ENCODE results near the gene FHIP1A. TPM values are rescaled to one million over a fixed set of nuclear protein-coding genes. Genes with fewer than 3 reads are reported as not detected.

FHIP1A gene
- total RNA-seq (2011; cell fraction: chromatin; rRNA removed; ENCODE audit: low replicate concordance), result 0.76 and 0.79 TPM in 2 replicates
- 0.13 and 0.33 TPM in 2 replicates for total RNA-seq (2011; cell fraction: nucleolus; rRNA removed)
- total RNA-seq (2011; cell fraction: nucleoplasm; rRNA removed), result 0.15 TPM in 2 replicates
- 0.95 TPM in 1 of 2 replicates, not detected in the other for total RNA-seq (2014; rRNA removed)
- total RNA-seq (2014; rRNA removed; fragmentation: Illumina TruSeq; extraction: Trizol), result 0.04 TPM in 1 of 2 replicates, not detected in the other
- not detected in 2 replicates for total RNA-seq (2015; rRNA removed; fragmentation: Illumina TruSeq; extraction: Trizol)
- total RNA-seq (2021), result 0.04 TPM in 2 replicates
- polyA plus RNA-seq (2011; rRNA removed), result 0.03 TPM in 2 replicates
- polyA plus RNA-seq (2011; cell fraction: cytosol; rRNA removed), result 0.01 TPM in 1 of 2 replicates, not detected in the other
- polyA plus RNA-seq (2011; cell fraction: nucleus; rRNA removed), result 0.10 and 0.20 TPM in 2 replicates
- polyA plus RNA-seq (2012), result 0.08 TPM in 1 of 2 replicates, not detected in the other
- not detected in 2 replicates for polyA plus RNA-seq (2014; fragmentation: Illumina TruSeq; extraction: Trizol)
- polyA plus RNA-seq (2014; fragmentation: Nextera tagmentation; extraction: Ambion mirVana), result not detected
- polyA plus RNA-seq (2014; rRNA removed), result 0.01 TPM in 1 of 2 replicates, not detected in the other
- polyA minus RNA-seq (2011; rRNA and poly(A)+ RNA removed), result 0.06 TPM in 1 of 2 replicates, not detected in the other
- not detected in 2 replicates for polyA minus RNA-seq (2011; cell fraction: cytosol; rRNA and poly(A)+ RNA removed)
- 0.81 and 1.6 TPM in 2 replicates for polyA minus RNA-seq (2011; cell fraction: nucleus; rRNA and poly(A)+ RNA removed)
- Bru-seq, nascent RNA, result percentile 17 among the genes with signal in this experiment
- percentile 14 among the genes with signal in this experiment for BruChase-seq, experiment 1, labeled RNA remaining after a 2-hour chase
- percentile 13 among the genes with signal in this experiment for BruChase-seq, experiment 2, labeled RNA remaining after a 6-hour chase
- long read RNA-seq, experiment 1, partial matches to known transcripts, result 0 of 1 reads
- long read RNA-seq, experiment 1, other reads (novel, unspliced or antisense), result 1 of 1 reads
- long read RNA-seq, experiment 2, result 0 reads
- long read RNA-seq, experiment 3, result 0 reads

GRCh38 chr4:151408630-151409469 is at the start of gene FHIP1A:
Gene FHIP1A (plus strand): TSS chr4:151409176. CDS start chr4:151566260, 157,084 bp downstream.
- H3K9me1 ChIP-seq (ENCODE audit: control insufficient read depth, insufficient read depth, low read length), result no peaks in the 10 kb centered on the region
- peaks cover 4 to 18% of the 10 kb centered on the region in 2 experiments; a peak in 3 of 5 replicates for H3K4me1 ChIP-seq (replicated peaks in 1 of 2; ENCODE audit: control insufficient read depth in 2 of 2, insufficient read depth in 2 of 2, low read length in 2 of 2)
- no TSS peak for BruUV-seq (replicated peaks)
- peak within 1 kb of the TSS; percentile 98 for H2AFZ ChIP-seq (ENCODE audit: low read depth, low read length)
- no peaks in the 10 kb centered on the region for H3K9me3 ChIP-seq (replicated peaks; ENCODE audit: control insufficient read depth, insufficient read depth, low read depth, low read length)
- H3K4me3 ChIP-seq, result peak within 1 kb of the TSS; percentile 39
- H3K9ac ChIP-seq (ENCODE audit: insufficient read depth in 1 of 2, low read depth in 2 of 2, low read length in 2 of 2), result peak within 1 kb of the TSS; percentile 55 to 94
- no peaks in the 10 kb centered on the region for H4K20me1 ChIP-seq (replicated peaks; ENCODE audit: control insufficient read depth, insufficient read depth, low read length)
- under 1% methylated on average over 41 of the region's 84 CpGs for WGBS (ENCODE audit: insufficient coverage, low coverage, missing lambda C conversion rate)
- ATAC-seq (peak; percentile 99), FAIRE-seq (peak; percentile 48), DNase-seq (ENCODE audit: extremely low read depth in 1 of 4, low spot score in 3 of 4) (peak; percentile 90 to 94 (median 92))
- no peaks in the 10 kb centered on the region for H3K79me2 ChIP-seq (ENCODE audit: control insufficient read depth, insufficient read depth, low read length)
- no peaks in the 10 kb centered on the region for H3K36me3 ChIP-seq (ENCODE audit: control insufficient read depth, insufficient read depth, low read length)
- peaks cover 5 to 33% of the 10 kb centered on the region in 2 experiments; a peak in 3 of 5 replicates for H3K27me3 ChIP-seq (ENCODE audit: control insufficient read depth in 2 of 2, insufficient read depth in 2 of 2, low read length in 2 of 2)
- in situ Hi-C loops (cut with MboI) (no loop called here), intact Hi-C loops (cut with micrococcal nuclease) (no loop called here)
- no peak within 1 kb of the TSS; the same call in 2 of the 3 replicates for H3K27ac ChIP-seq (ENCODE audit: extremely low read depth, low read depth, low read length)
- ChIA-PET CTCF (ENCODE audit: low intra/inter-chr PET ratio) (no interaction called here), POLR2A (no interaction called here)
- peak within 1 kb of the TSS; percentile 91 for H3K4me2 ChIP-seq (ENCODE audit: insufficient read depth, low read length)
- no peak for TF ChIP-seq CREBBP (IDR thresholded peaks at IDR 0.05; ENCODE audit: low read depth, low read length)
- TF ChIP-seq SIN3B (IDR thresholded peaks at IDR 0.05; ENCODE audit: low read depth), result no peak
- no peak for TF ChIP-seq NR2C2 (CRISPR knock-in tag; IDR thresholded peaks at IDR 0.05)
- no peak for TF ChIP-seq NR2C2 (tag; IDR thresholded peaks at IDR 0.05)
- TF ChIP-seq CREM (IDR thresholded peaks at IDR 0.05; ENCODE audit: low read depth), result peak; percentile 50; the same call in 1 of the 2 replicates
- TF ChIP-seq TRIM28 (IDR thresholded peaks at IDR 0.05), result no peak
- no peak for TF ChIP-seq SP1 (CRISPR knock-in tag; IDR thresholded peaks at IDR 0.05)
- no peak for TF ChIP-seq CREB3 (tag; conservative IDR thresholded peaks at IDR 0.05; ENCODE audit: low read depth)
- no peak for TF ChIP-seq KAT7 (CRISPR knock-in tag; IDR thresholded peaks at IDR 0.05; ENCODE audit: borderline replicate concordance)
- no peak for TF ChIP-seq TGIF2 (CRISPR knock-in tag; IDR thresholded peaks at IDR 0.05)
- no peak for TF ChIP-seq GATA2 (CRISPR knock-in tag; IDR thresholded peaks at IDR 0.05)
- no peak for TF ChIP-seq FOXJ2 (tag; IDR thresholded peaks at IDR 0.05)
- peak; percentile 53; the same call in 1 of the 2 replicates for TF ChIP-seq CXXC5 (CRISPR knock-in tag; IDR thresholded peaks at IDR 0.05)
- peak; percentile 52; the same call in 1 of the 2 replicates for TF ChIP-seq CTBP1 (IDR thresholded peaks at IDR 0.05; ENCODE audit: borderline replicate concordance)
- no peak for TF ChIP-seq TFAM (CRISPR knock-in tag; conservative IDR thresholded peaks at IDR 0.05)
- no peak for TF ChIP-seq MIER1 (IDR thresholded peaks at IDR 0.05; ENCODE audit: low read depth)
- 0 out of 4 replicates have a peak, but pooled peaks of 1 of the 2 experiments have one; percentile 31 for TF ChIP-seq MAZ (CRISPR knock-in tag; conservative IDR thresholded peaks at IDR 0.05 in 1 of 2, IDR thresholded peaks at IDR 0.05 in 1 of 2)
- no peak for TF ChIP-seq SREBF2 (CRISPR knock-in tag; IDR thresholded peaks at IDR 0.05)
